GM12878 (cell line): ENCODE data around the gene SLC4A5. TPM values are rescaled to one million over a fixed set of nuclear protein-coding genes. Genes with fewer than 3 reads are reported as not detected.

ENCODE experiments used
- ATAC-seq: fragments of 200-7000 bp; cut with Tn5 transposase; 3 replicates; pipeline ENCODE4 v1.9.1; 2020; ENCODE audit warnings: mild to moderate bottlenecking, moderate library complexity
- BruUV-seq: library from RNA; stranded (reverse); fragments of 400-500 nt; replicated peaks from 2 replicates; lab custom pipeline; 2021; lab: Mats Ljungman, UMichigan
- CTCF ChIA-PET: fragments of 300-600 bp; sonication (Branson Sonifier 250); formaldehyde crosslinking; extraction: SDS; loops from one replicate; lab custom pipeline; 2021; ENCODE audit warnings: inconsistent platforms; lab: Yijun Ruan, JAX
- POLR2A ChIA-PET: fragments of 350-600 bp; formaldehyde crosslinking; extraction: SDS; loops from one replicate; lab custom pipeline; 2021; ENCODE audit warnings: inconsistent platforms; lab: Charles Lee
- RAD21 ChIA-PET: fragments of 300-600 bp; sonication (Branson Sonifier 250); formaldehyde crosslinking; loops from one replicate; lab custom pipeline; 2023; ENCODE audit warnings: antibody characterized with exemption; ENCODE audit not compliant: unreplicated experiment; lab: Charles Lee
- SMC1A ChIA-PET: fragments of 300-600 bp; sonication (Branson Sonifier 250); formaldehyde crosslinking; loops from one replicate; lab custom pipeline; 2023; ENCODE audit not compliant: unreplicated experiment, uncharacterized antibody; lab: Charles Lee
- DNase-seq: peaks from one replicate; pipeline ENCODE4 v3.0.0-alpha.2; 2011; ENCODE audit warnings: low read depth, low spot score
- FAIRE-seq: peaks from 3 replicates; lab custom pipeline; 2011; peaks lifted over from hg19 to GRCh38; lab: Jason Lieb, UNC
- H2AFZ ChIP-seq: 2 replicates; pipeline ENCODE4 v1.6.0; 2011; ENCODE audit warnings: low read depth, low read length, control low read depth; ENCODE audit not compliant: control insufficient read depth
- H3K27ac ChIP-seq: 2 replicates; pipeline ENCODE4 v1.5.1; 2011; ENCODE audit warnings: control low read depth; ENCODE audit not compliant: control insufficient read depth, insufficient read depth
- H3K27me3 ChIP-seq, 2 experiments: replicated peaks in 1 of 2; 2 replicates each; pipeline versions ENCODE4 v1.6.0 to v1.6.1; 2011; ENCODE audit warnings: low read length in 1 of 2; ENCODE audit not compliant: control insufficient read depth in 2 of 2, insufficient read depth in 2 of 2
- H3K36me3 ChIP-seq, 2 experiments: 2 replicates each; pipeline ENCODE4 v1.5.1; 2011; ENCODE audit warnings: low read length in 1 of 2; ENCODE audit not compliant: control insufficient read depth in 2 of 2, insufficient read depth in 2 of 2
- H3K4me1 ChIP-seq: 2 replicates; pipeline ENCODE4 v1.6.1; 2011; ENCODE audit warnings: mild to moderate bottlenecking, low read length, moderate library complexity, mixed read lengths; ENCODE audit not compliant: control insufficient read depth, insufficient read depth
- H3K4me2 ChIP-seq: 2 replicates; pipeline ENCODE4 v1.6.0; 2011; ENCODE audit warnings: control low read depth; ENCODE audit not compliant: control insufficient read depth, insufficient read depth
- H3K4me3 ChIP-seq: fragments of 200-600 bp; sonication (generic); 2 replicates; pipeline ENCODE4 v1.5.1; 2016
- H3K79me2 ChIP-seq: 2 replicates; pipeline ENCODE4 v1.6.0; 2011; ENCODE audit warnings: low read length; ENCODE audit not compliant: control insufficient read depth, insufficient read depth
- H3K9ac ChIP-seq: 2 replicates; pipeline ENCODE4 v1.8.0; 2011; ENCODE audit warnings: low read length, control low read depth, mixed read lengths; ENCODE audit not compliant: control insufficient read depth, insufficient read depth
- H3K9me3 ChIP-seq: replicated peaks from 3 replicates; pipeline ENCODE4 v1.5.1; 2011; ENCODE audit warnings: mild to moderate bottlenecking, low read length; ENCODE audit not compliant: control insufficient read depth, insufficient read depth
- H4K20me1 ChIP-seq: 2 replicates; pipeline ENCODE4 v1.6.0; 2011; ENCODE audit not compliant: control insufficient read depth, insufficient read depth
- BACH1 ChIP-seq: fragments of 450-650 bp; IDR thresholded peaks from 2 replicates; pipeline ENCODE4 v1.6.1; 2017; ENCODE audit warnings: mild to moderate bottlenecking, borderline replicate concordance
- DPF2 ChIP-seq: fragments of 450-650 bp; IDR thresholded peaks from 2 replicates; pipeline ENCODE4 v1.6.1; 2017; ENCODE audit warnings: mild to moderate bottlenecking
- MEF2A ChIP-seq: IDR thresholded peaks from 2 replicates; pipeline ENCODE4 v1.6.1; 2011; ENCODE audit warnings: low read depth, mild to moderate bottlenecking, low read length, moderate library complexity; ENCODE audit not compliant: insufficient read depth
- MEF2B ChIP-seq: fragments of 450-650 bp; IDR thresholded peaks from 2 replicates; pipeline ENCODE4 v1.6.1; 2018; ENCODE audit warnings: mild to moderate bottlenecking, moderate library complexity; ENCODE audit not compliant: partially characterized antibody, poor library complexity, severe bottlenecking
- MTA2 ChIP-seq: fragments of 450-650 bp; IDR thresholded peaks from 2 replicates; pipeline ENCODE4 v1.6.1; 2016; ENCODE audit warnings: low read depth, mild to moderate bottlenecking, moderate library complexity
- NFYB ChIP-seq: IDR thresholded peaks from 2 replicates; pipeline ENCODE4 v1.6.1; 2011; ENCODE audit warnings: low read depth, mild to moderate bottlenecking, low read length, improper control_type of control experiment, moderate library complexity; ENCODE audit not compliant: insufficient read depth
- NR2C1 ChIP-seq: fragments of 450-650 bp; IDR thresholded peaks from 2 replicates; pipeline ENCODE4 v1.6.1; 2017; ENCODE audit warnings: antibody characterized with exemption, mild to moderate bottlenecking, moderate library complexity
- REST ChIP-seq: IDR thresholded peaks from 2 replicates; pipeline ENCODE4 v1.6.1; 2012; ENCODE audit warnings: mild to moderate bottlenecking, low read depth, low read length
- SMAD5 ChIP-seq: IDR thresholded peaks from 2 replicates; pipeline ENCODE4 v1.6.1; 2016; ENCODE audit warnings: antibody characterized with exemption, low read depth
- SPI1 ChIP-seq: IDR thresholded peaks from 2 replicates; pipeline ENCODE4 v1.6.1; 2011; ENCODE audit warnings: low read depth, mild to moderate bottlenecking, low read length, moderate library complexity, borderline replicate concordance; ENCODE audit not compliant: insufficient read depth
- TBL1XR1 ChIP-seq: IDR thresholded peaks from 2 replicates; pipeline ENCODE4 v1.6.1; 2012; ENCODE audit warnings: low read depth, low read length, improper control_type of control experiment
- USF1 ChIP-seq: IDR thresholded peaks from 2 replicates; pipeline ENCODE4 v1.6.1; 2011; ENCODE audit warnings: borderline replicate concordance, low read depth, mild to moderate bottlenecking, moderate library complexity, mixed read lengths, low read length; ENCODE audit not compliant: insufficient read depth; ENCODE audit errors: extremely low read length
- ZNF592 ChIP-seq: fragments of 450-650 bp; IDR thresholded peaks from 2 replicates; pipeline ENCODE4 v1.6.1; 2017; ENCODE audit warnings: mild to moderate bottlenecking, moderate library complexity
- WGBS: methylation state at CpG from one replicate; pipeline ENCODE4 v1.1.6; 2016; ENCODE audit warnings: low lambda C conversion rate; ENCODE audit not compliant: insufficient replicate concordance, insufficient coverage; ENCODE audit errors: missing lambda C conversion rate; 5-methylcytosine and 5-hydroxymethylcytosine counted together
- in situ Hi-C: fragments of 300-500 bp; cut with MboI; formaldehyde crosslinking; loops from 9 replicates; pipeline ENCODE4 v1.14.3; 2018; ENCODE audit warnings: mixed read lengths
- intact Hi-C: fragments of 100-400 bp; cut with micrococcal nuclease; formaldehyde crosslinking; loops from one replicate; pipeline ENCODE4 v1.14.2; 2022; ENCODE audit not compliant: unreplicated experiment
- polyA plus RNA-seq, 11 experiments: library from polyadenylated mRNA; depleted of rRNA in 4 of 11; unstranded in 6 of 11; stranded (reverse) in 5 of 11; fragments of >200 nt; fragmentation: Nextera tagmentation in 4 of 11; fragmentation: Illumina TruSeq in 1 of 11; extraction: Ambion mirVana in 4 of 11; extraction: Trizol in 1 of 11; gene quantifications; 1 replicate in 1 of 11; 2 replicates in 10 of 11; pipeline versions ENCODE4 v1.2.1 to v1.2.3, GENCODE V29; 2011 to 2016; ENCODE audit warnings: inconsistent platforms in 2 of 11, missing spikeins in 2 of 11, low read depth in 1 of 11
- total RNA-seq, 4 experiments: library from RNA; depleted of rRNA in 3 of 4; stranded (reverse); fragments of >200 nt in 3 of 4; fragmentation: Illumina TruSeq in 1 of 4; extraction: Trizol in 1 of 4; gene quantifications; 2 replicates each; pipeline versions ENCODE4 v1.2.1 to v1.2.3, GENCODE V29; 2013 to 2021

The SLC4A5 gene
- total and polyA plus RNA-seq, 10 of the 15 experiments (the other 5 are each of a cell fraction or from before 2014, with no cell fraction given): 0.15 to 4.7 (median 1.6) TPM

- TF ChIP-seq DPF2: 0 out of 2 replicates have a peak, but pooled peaks have one; percentile 24
- TF ChIP-seq USF1: no peak
- TF ChIP-seq MTA2: peak; percentile 88
- TF ChIP-seq SPI1: peak; percentile 81; the same call in 1 of the 2 replicates
- TF ChIP-seq NR2C1: no peak
These were observed 45.8 kb downstream of the SLC4A5 start (continued) for GRCh38 chr2:74297391-74297790.

GRCh38 chr2:74293191-74293991 is 49.8 kb downstream of the SLC4A5 start:
- Histone ChIP-seq H2AFZ (no peak overlapping the region), H3K9me3 (no peaks in the 10 kb centered on the region), H3K36me3 (no peaks in the 10 kb centered on the region), H3K9ac (no peak overlapping the region), H3K4me2 (no peak overlapping the region), H3K27me3 (no peaks in the 10 kb centered on the region), H3K4me3 (no peak overlapping the region), H3K27ac (no peak overlapping the region), H3K4me1 (peaks cover 40% of the 10 kb centered on the region), H3K79me2 (no peaks in the 10 kb centered on the region), H4K20me1 (no peaks in the 10 kb centered on the region)
- SMC1A ChIA-PET: no interaction called here
- POLR2A ChIA-PET: interaction anchor here (0.5 kb wide), 1 partner anchor 19 kb away, joined by 4 read pairs; no protein-coding TSS in a partner anchor
- ATAC-seq (no peak), DNase-seq (no peak), FAIRE-seq (no peak)
- intact Hi-C loops: no loop called here
- in situ Hi-C loops: no loop called here
- RAD21 ChIA-PET: no interaction called here
- CTCF ChIA-PET: interaction anchor here (1.6 kb wide), 2 partner anchors 40 to 43 kb away, joined by 3 to 5 read pairs; no protein-coding TSS in a partner anchor
- no TSS peak for BruUV-seq
- WGBS: 96% methylated on average over 6 of the region's 6 CpGs
- no peak for TF ChIP-seq REST
- TF ChIP-seq ZNF592: no peak
- TF ChIP-seq NFYB: no peak
- no peak for TF ChIP-seq MEF2B
- TF ChIP-seq MEF2A: no peak
- no peak for TF ChIP-seq SMAD5
- TF ChIP-seq BACH1: no peak
- TF ChIP-seq TBL1XR1: no peak
